NCI-H146 (cell line): ENCODE data around the gene SKA1.

Experiments used
- DNase-seq: peaks from one replicate; lab custom pipeline; 2025; lab: John Stamatoyannopoulos, UW

SKA1 gene, protein sequence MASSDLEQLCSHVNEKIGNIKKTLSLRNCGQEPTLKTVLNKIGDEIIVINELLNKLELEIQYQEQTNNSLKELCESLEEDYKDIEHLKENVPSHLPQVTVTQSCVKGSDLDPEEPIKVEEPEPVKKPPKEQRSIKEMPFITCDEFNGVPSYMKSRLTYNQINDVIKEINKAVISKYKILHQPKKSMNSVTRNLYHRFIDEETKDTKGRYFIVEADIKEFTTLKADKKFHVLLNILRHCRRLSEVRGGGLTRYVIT

GRCh38 chr18:50374753-50375391 lies at the start of gene SKA1:
TSS of gene SKA1 (plus strand) at chr18:50375046. CDS start at chr18:50375831, 785 bp downstream.
- DNase-seq: peak; percentile 98

DNA sequence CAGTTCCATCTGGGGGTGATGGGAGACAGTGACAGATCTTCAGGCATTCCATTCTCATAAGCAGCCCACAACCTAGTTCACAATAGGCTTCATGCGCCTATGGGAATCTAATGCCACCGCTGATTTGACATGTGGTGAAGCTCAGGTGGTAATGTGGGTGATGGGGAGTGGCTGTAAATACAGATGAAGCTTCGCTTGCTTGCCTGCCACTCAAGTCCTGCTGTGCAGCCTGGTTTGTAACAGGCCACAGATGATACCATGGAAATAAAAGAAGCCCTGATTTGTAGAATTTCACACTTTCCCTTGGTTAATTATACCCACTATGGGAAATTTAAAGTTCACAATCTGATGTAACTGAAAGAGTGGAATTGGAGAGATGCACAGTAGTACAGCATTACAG lies 46.9 kb upstream of the SKA1 start:
- DNase-seq: no peak

GRCh38 chr18:50330176-50330575 lies 44.7 kb upstream of the SKA1 start:
- DNase-seq: no peak

- no peak for DNase-seq
Measured at GRCh38 chr18:50331691-50332090, 43.2 kb upstream of the SKA1 start.

DNA sequence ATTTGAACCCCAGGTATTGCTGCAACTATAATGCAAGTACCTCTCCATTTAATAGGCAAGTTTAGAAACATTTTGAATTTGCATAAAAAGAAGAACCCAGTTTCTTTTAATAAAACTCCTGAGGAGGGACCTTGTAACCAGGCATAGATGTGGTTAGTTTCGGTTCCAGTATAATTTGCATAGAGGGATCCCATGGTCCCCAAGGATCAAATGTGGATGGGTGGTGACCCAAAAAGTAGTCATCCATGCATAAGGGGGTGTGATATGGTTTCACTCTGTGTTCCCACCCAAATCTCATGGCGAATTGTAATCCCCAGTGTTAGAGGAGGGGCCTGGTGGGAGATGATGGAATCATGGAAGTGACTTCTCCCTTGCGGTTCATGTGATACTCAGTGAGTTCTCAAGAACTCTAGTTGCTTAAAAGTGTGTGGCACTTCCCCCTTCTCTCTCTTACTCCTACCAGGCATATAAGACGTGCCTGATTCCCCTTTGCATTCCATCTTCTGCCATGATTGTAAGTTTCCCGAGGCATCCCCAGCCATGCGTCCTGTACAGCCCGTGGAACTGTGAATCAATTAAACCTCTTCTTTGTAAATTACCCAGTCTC lies 40.2 kb upstream of the SKA1 start:
- no peak for DNase-seq

DNA sequence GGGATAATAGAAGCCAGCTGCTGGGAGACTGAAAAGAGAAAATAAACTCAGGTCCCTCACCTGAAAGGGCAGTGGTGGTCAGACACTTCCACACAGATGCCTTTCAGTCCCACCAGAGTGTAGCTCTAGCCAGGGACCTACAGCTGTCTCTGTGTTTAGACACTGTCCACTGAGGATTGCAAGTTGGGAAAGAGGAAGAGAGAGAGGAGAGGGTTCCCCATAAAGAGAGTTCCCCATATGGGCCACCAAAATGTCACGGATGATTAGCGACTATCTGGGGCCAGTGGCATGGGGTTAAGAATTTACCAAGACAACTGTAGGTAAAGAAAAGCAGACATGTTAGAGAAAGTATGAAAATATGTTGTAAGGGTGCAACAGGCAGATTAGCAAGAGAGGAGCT lies 36.7 kb upstream of the SKA1 start:
- DNase-seq: no peak

DNA sequence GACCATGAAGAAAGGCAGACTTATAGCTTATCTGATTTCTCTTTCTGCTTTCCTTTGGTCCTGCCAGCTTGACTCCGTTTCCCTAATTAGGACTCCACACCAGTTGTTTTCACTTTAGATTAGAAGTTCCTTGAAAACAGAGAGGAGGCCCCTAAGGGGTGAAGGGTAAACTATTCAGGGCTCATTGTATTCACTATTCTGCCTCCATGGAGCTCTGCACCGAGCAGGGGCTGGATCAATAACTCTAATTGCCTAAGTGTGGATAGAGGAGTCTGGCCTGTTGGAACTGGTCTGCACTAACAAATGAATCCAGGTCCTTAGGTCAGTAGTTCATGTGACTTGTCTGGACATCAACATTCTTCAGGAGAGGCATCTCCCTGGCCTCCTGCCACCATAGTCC lies 36.1 kb upstream of the SKA1 start:
- DNase-seq: peak; percentile 35

DNA sequence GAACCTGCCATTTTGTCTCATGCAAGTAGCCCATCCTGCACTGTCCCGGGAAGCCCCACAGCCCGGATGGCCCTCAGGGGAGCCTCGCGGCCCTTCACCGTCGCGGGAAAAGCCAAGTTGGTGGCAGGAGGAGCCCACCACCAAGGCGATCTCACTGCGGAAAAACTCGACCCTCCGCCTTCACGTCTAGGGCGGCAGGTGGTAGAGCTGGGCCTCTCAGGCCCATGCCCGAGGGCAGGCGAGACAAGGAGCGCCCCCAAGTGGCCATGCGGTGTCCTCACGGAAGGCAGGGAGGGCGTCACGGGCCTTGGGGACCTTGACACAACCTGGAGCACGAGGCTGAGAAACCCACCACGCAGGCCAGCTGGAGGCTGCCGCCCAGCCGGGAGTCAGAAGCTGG lies 34.8 kb upstream of the SKA1 start:
- DNase-seq: no peak

DNA sequence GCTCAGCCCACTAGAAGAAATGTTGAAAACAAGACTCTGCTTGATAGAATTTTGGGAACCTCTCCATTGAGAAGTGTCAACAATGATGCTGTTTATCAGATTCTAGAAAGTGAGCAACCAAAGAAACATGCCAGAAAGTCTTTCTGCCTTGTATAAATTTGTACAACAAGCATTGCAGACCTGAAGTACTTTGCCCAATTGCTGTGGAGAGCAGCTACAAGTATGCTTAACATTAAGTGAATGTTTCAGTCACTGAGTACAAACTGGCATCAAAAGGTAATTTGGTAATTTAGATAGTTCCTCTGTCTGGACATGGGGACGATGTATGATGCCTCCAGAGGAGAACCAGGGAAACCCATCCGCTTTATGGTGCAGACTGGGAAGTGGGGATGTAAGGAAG lies 33.4 kb upstream of the SKA1 start:
- DNase-seq: no peak

DNA sequence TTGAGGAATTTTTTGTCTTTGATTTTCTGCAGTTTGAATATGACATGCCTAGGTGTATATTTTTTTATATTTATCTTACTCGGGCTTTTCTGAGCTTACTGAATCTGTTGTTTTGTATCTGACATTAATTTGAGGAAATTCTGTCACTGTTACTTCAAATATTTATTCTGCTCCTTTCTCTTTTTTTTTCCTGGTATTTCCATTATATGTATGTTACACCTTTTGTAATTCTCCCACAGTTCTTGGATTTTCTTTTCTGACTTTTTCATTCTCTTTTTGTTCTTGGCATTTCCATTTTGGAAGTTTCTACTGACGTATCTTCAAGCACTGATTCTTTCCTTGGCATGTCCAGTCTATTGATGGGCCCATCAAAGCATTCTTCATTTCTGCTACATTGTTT lies 24.1 kb upstream of the SKA1 start:
- DNase-seq: no peak

DNA sequence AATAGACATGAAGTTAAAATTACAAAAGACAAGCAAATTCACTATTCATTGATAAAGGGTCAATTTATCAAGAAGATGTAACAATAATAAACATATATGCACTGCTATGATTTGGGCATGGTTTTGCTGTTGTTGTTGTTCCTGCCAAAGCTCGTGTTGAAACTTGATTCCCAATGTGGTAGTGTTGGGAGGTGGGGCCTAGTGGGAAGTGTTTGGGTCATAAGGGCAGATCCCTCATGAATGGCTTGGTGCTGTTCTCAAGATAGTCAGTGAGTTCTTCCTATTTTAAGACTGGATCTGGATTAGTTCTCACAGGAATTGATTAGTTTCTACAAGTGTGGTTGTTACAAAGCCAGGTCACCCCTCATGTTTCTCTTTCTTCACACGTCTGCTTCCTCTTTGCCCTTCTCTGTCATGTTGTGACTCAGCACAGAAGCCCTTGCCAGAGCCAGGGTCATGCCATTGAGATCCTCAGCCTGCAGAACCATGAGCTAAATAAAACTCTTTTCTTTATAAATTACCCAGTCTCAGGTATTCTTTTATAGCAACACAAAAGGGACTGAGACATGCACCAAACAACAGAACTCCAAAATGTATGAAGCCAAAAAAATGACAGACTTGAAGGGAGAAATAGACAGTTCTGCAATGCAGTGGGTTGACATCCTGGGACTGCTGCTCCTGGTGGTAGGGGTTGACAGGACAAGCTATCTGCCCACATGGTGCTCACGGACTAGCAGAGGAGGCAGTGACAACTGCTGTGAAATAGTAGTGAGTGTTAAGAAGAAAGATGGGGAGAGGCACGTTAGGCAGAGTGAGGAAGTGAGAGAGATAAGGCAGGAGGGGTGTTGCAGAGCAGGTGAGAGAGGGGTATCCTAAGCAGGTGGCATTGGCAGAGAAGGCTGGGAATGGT lies 18.6 kb upstream of the SKA1 start:
- peak; percentile 20 for DNase-seq

DNA sequence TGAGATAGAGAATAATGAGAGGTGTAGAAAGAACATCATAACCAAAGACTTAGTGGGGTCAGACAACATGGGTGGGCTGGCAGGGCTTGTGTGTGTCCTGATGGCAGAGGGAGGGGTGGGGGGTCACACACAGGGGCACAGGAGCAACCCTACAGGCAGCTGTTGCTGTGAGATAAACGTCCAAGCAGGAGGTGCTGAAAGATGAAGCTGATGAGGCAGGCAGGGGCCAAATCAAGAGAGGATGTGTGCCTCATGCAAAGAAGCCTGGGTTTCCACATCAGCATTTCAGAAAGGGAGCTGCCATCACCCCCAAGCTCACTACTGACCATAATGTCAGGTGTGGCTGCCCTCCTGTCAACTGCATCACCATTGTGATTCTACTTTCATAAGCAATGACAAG lies 16.0 kb upstream of the SKA1 start:
- no peak for DNase-seq

GRCh38 chr18:50359806-50360205 lies 15.0 kb upstream of the SKA1 start:
- DNase-seq: no peak

DNA sequence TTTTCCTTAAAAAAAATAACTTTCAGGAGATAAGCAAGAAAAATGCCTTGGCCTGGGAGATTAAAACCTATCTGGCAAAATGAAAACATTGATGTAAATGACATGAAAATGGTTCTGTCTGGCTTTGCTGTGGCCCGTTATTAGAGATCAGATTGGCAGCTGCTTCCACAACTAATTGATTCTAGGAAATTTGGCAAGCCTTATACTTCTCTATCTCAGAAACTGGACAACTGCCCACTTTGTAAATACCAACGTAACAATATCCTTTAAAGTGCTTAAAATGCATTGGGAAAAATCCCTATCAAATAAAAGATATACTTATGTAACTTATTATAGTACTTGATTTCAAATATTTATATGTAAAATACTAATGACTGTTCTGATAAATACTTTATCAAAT lies 14.2 kb upstream of the SKA1 start:
- no peak for DNase-seq

GRCh38 chr18:50369672-50370071 lies 5.2 kb upstream of the SKA1 start:
- no peak for DNase-seq

GRCh38 chr18:50372743-50373142 lies 2.1 kb upstream of the SKA1 start:
- DNase-seq: no peak

DNA sequence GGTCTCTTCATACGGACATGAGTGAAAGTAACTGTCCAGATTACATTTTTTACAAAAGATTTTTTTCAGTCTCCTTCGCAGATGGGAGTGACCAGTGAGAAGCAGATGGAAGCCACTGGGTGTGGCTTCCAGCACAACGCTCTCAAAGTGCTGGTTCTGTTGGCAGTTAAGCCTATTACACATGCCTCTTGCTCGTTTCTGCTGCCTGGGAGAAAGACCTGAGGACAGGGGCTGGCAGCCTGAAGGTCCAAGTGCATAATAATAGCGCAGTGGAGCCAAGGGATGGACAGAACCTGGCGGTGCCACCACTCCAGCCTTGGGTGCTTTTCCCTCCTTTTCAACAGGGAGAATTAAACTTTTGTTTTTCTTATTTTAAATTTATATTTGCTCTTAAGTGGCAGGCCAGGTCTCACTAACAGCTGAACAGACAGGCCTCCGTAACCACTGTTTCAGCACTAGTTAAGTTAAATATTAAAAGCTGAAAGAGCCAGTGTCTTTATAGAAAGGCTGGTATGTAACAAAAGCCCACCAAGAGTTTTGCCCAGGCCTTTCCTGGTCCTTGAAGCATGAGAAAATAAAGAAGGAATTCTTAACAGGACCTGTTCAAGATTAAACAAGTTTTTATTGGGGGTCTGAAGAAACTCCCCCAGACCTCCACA lies 1.2 kb upstream of the SKA1 start:
- DNase-seq: no peak

DNA sequence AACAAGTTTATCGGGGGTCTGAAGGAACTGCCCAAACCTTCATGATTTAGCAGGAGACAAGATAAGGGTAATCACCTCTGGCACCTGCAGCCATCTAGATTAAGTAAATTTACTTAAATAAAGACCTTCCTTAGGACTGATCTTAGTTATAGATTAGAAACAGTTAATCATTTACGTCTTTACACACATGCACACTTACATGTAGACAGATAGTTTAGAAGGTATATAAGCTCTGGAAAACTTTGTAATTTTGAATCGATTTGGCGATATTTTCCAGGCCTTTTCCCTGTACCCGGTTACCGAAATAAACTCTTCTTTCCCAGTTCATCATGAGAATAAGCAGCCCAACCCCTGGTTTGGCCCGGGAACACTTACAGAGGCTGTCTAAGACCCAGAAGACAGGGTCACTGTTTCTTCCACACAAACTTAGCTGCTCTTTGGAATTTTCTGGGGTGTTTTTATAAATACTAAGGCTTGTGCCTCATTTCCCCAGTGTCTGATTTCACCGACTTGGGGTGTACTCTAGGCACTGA lies 560 bp upstream of the SKA1 start:
- DNase-seq: no peak

DNA sequence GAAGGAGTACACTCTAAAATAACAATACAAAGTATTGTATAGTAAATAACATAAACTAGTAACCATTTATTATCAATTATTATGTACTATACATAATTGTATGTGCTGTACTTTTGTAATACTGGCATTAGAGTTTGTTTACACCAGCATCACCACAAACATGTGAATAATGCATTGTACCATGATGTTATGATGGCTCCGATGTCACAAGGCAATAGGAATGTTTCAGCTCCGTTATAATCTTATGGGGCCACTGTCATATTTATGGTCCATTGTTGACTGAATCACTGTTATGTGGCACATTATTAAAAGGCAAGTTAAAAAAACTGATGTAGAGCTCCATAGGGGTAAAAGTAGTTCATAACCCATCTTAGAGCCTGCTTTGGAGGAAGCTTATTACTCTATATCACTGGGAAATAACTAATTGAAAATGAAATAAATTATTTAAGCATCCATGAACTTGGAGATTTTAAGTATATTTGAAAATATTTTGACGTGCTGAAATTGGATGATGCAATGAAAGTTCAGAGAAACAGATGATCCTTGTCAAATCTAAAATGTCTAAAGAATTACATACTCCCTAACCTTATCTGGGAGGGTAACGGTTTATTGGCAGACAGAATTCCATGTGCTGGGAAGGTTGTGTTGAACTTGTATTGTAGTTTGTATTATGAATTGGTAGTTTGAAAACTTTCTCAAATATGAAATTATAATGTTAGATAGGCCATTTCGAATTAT lies 2.4 kb downstream of the SKA1 start:
- DNase-seq: no peak

DNA sequence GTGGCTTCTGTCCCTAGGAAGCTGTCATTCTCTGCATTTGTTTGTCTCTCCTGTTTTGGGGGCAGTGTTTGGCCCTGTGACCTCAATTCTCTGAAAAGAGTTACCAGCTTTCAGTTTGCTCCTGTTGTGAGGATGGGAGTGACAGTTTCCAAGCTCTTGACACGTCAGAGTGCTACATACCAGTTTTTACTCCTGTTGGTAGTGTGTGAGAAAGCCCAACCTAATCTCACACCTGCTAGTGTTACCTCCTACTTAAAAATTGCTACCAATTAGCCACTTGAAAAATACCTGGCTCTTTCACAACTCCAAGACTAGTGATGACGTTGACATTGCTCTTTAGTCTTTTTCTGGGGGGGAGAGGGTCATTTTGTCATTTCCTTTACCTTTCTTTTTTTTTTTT lies 14.1 kb downstream of the SKA1 start:
- no peak for DNase-seq

GRCh38 chr18:50393802-50394201 lies 19.0 kb downstream of the SKA1 start:
- DNase-seq: no peak
